Lung (tissue), 12 donors: ENCODE measurements around the gene CLTA. TPM values are rescaled to one million over a fixed set of nuclear protein-coding genes. Genes with fewer than 3 reads are reported as not detected.
"Not testable (repeated sequence)": the region's sequence is repeated elsewhere in the genome, so short reads cannot be mapped to it uniquely, and the experiment has no call there.

Experiments used
- ATAC-seq: fragments of 200-7000 bp; cut with Tn5 transposase; one replicate; pipeline ENCODE4 v1.9.1; 2020; ENCODE audit warnings: moderate number of reproducible peaks; ENCODE audit not compliant: insufficient read depth, low FRiP score
- DNase-seq, 3 donors: peaks; one replicate each; pipeline ENCODE4 v3.0.0-alpha.2; 2013 to 2017
- H3K27ac ChIP-seq, 2 donors: one replicate each; pipeline ENCODE4 v1.5.1; 2013; ENCODE audit warnings: mild to moderate bottlenecking in 2 of 2, moderate library complexity in 2 of 2, control low read depth in 1 of 2, inconsistent platforms in 1 of 2, low read depth in 1 of 2, low read length in 1 of 2
- H3K27me3 ChIP-seq, 3 donors: one replicate each; pipeline ENCODE4 v1.5.1; 2013; ENCODE audit warnings: low read length in 2 of 3; ENCODE audit not compliant: control insufficient read depth in 3 of 3, insufficient read depth in 3 of 3
- H3K36me3 ChIP-seq, 4 donors: one replicate each; pipeline ENCODE4 v1.5.1; 2013; ENCODE audit warnings: low read length in 4 of 4, mild to moderate bottlenecking in 1 of 4, moderate library complexity in 1 of 4; ENCODE audit not compliant: control insufficient read depth in 4 of 4, insufficient read depth in 4 of 4
- H3K4me1 ChIP-seq, 5 donors: one replicate each; pipeline ENCODE4 v1.5.1; 2013; ENCODE audit warnings: low read length in 5 of 5, mild to moderate bottlenecking in 2 of 5, moderate library complexity in 1 of 5; ENCODE audit not compliant: control insufficient read depth in 5 of 5, insufficient read depth in 5 of 5
- H3K4me3 ChIP-seq: one replicate; pipeline ENCODE4 v1.5.1; 2013; ENCODE audit warnings: mild to moderate bottlenecking, control low read depth, moderate library complexity
- H3K9ac ChIP-seq, 2 donors: one replicate each; pipeline ENCODE4 v1.5.1; 2013; ENCODE audit warnings: low read length in 2 of 2, control low read depth in 1 of 2; ENCODE audit not compliant: insufficient read depth in 1 of 2
- H3K9me3 ChIP-seq, 4 donors: one replicate each; pipeline ENCODE4 v1.5.1; 2013; ENCODE audit warnings: low read length in 3 of 4, mild to moderate bottlenecking in 1 of 4, moderate library complexity in 1 of 4; ENCODE audit not compliant: control insufficient read depth in 4 of 4, insufficient read depth in 3 of 4
- CTCF ChIP-seq: IDR thresholded peaks from 2 replicates; pipeline ENCODE4 v1.5.1; 2012; ENCODE audit warnings: mild to moderate bottlenecking; ENCODE audit errors: control extremely low read depth, extremely low read depth
- WGBS, 2 donors: extraction: QIAGEN DNeasy Blood & Tissue Kit; methylation state at CpG; one replicate each; pipeline ENCODE4 v1.1.7; 2013; 5-methylcytosine and 5-hydroxymethylcytosine counted together
- polyA plus RNA-seq, 2 donors: library from polyadenylated mRNA; stranded (reverse); fragments of 200-250 nt; gene quantifications; one replicate each; pipeline ENCODE4 v1.2.1, GENCODE V29; 2013
- total RNA-seq, 2 donors: library from RNA; depleted of rRNA in 1 of 2; stranded (reverse); fragments of >200 nt in 1 of 2; gene quantifications; one replicate each; pipeline ENCODE4 v1.2.1, GENCODE V29; 2014 to 2021
- donor health status: control.
- donor health status: control.
- donor health status: Bipolar disorder and iron deficiency.
- donor health status: healthy.
- donor health status: DM: yes; HTN: yes; CAD: no.

CLTA gene
- total and polyA plus RNA-seq, 4 donors: 143 to 269 (median 170) TPM

- Histone ChIP-seq H3K9ac (no peak overlapping the region), H3K36me3 (peaks cover 25 to 71% (median 48%) of the 10 kb centered on the region in 4 donors), H3K27ac (no peak overlapping the region), H3K4me3 (no peak overlapping the region), H3K4me1 (peaks cover 0 to 6% (median 0%) of the 10 kb centered on the region in 5 donors), H3K27me3 (no peaks in the 10 kb centered on the region), H3K9me3 (peaks cover 0 to 4% (median 3%) of the 10 kb centered on the region in 4 donors)
- DNase-seq (no peak), ATAC-seq (no peak)
- WGBS, 2 donors: 78 to 85% methylated on average over 7 of the region's 7 CpGs
- no peak for TF ChIP-seq CTCF
Observed at GRCh38 chr9:36218411-36218901, 27.7 kb downstream of the CLTA start.

GRCh38 chr9:36221667-36222066 is 30.9 kb downstream of the CLTA start:
- no peak for ATAC-seq

GRCh38 chr9:36222449-36222848 is 31.7 kb downstream of the CLTA start:
- TF ChIP-seq CTCF: no peak
- H3K4me3 ChIP-seq: no peak overlapping the region
- H3K27ac ChIP-seq: no peak overlapping the region
- peaks cover 44 to 58% (median 49%) of the 10 kb centered on the region in 4 donors for H3K36me3 ChIP-seq
- H3K9ac ChIP-seq: no peak overlapping the region
- no peaks in the 10 kb centered on the region for H3K27me3 ChIP-seq
- ATAC-seq: no peak
- H3K4me1 ChIP-seq: no peaks in the 10 kb centered on the region
- DNase-seq: no peak
- peaks cover 0 to 4% (median 3%) of the 10 kb centered on the region in 4 donors for H3K9me3 ChIP-seq
- WGBS, 2 donors: 92 to 100% methylated on average over 1 of the region's 1 CpG

More at GRCh38 chr9:36221667-36222066, 30.9 kb downstream of the CLTA start:
- Histone ChIP-seq H3K36me3 (peaks cover 37 to 56% (median 48%) of the 10 kb centered on the region in 4 donors), H3K9me3 (peaks cover 0 to 4% (median 3%) of the 10 kb centered on the region in 4 donors), H3K4me1 (no peaks in the 10 kb centered on the region), H3K4me3 (no peak overlapping the region), H3K9ac (no peak overlapping the region), H3K27ac (no peak overlapping the region), H3K27me3 (no peaks in the 10 kb centered on the region)
- TF ChIP-seq CTCF: no peak
- DNase-seq: no peak
- 95 to 96% methylated on average over 3 of the region's 3 CpGs for WGBS, 2 donors

GRCh38 chr9:36237230-36237629 is 46.5 kb downstream of the CLTA start:
- ATAC-seq: no peak
- Histone ChIP-seq H3K9ac (no peak overlapping the region), H3K4me1 (no peaks in the 10 kb centered on the region), H3K27me3 (no peaks in the 10 kb centered on the region), H3K36me3 (peaks cover 7 to 40% (median 13%) of the 10 kb centered on the region in 4 donors), H3K27ac (no peak overlapping the region), H3K9me3 (no peaks in the 10 kb centered on the region), H3K4me3 (no peak overlapping the region)
- WGBS, 2 donors: 96 to 99% methylated on average over 3 of the region's 3 CpGs
- no peak for DNase-seq
- no peak for TF ChIP-seq CTCF

- WGBS, 2 donors: 98 to 99% methylated on average over 7 of the region's 7 CpGs
- H3K27me3 ChIP-seq, H3K9ac ChIP-seq, H3K27ac ChIP-seq, ATAC-seq, H3K4me3 ChIP-seq, H3K9me3 ChIP-seq, DNase-seq, H3K4me1 ChIP-seq: not testable (repeated sequence)
- H3K36me3 ChIP-seq: peaks cover 6 to 33% (median 8%) of the 10 kb centered on the region in 4 donors
Observed at GRCh38 chr9:36239205-36239604, 48.5 kb downstream of the CLTA start.
